Stimulated activated CD4-positive, alpha-beta T cell treated with anti-CD3 and anti-CD28 coated beads, Interleukin-1b, Interleukin-23, amount 100 ng/mL, for 48 hours (primary cell): ENCODE measurements around the gene COL6A1.
"Not testable (repeated sequence)": the region's sequence is repeated elsewhere in the genome, so short reads cannot be mapped to it uniquely, and the experiment has no call there.

ENCODE experiments used
- DNase-seq: peaks from one replicate; pipeline ENCODE4 v3.0.0-alpha.2; 2020

COL6A1 gene

GRCh38 chr21:45945066-45945867 lies 36.3 kb upstream of the COL6A1 start:
- no peak for DNase-seq

- DNase-seq, result no peak
Measured at GRCh38 chr21:45945868-45946210, 35.7 kb upstream of the COL6A1 start.

- DNase-seq, result no peak
Measured at GRCh38 chr21:45947296-45947695, 34.3 kb upstream of the COL6A1 start.

- no peak for DNase-seq
Measured at GRCh38 chr21:45947716-45948255, 33.8 kb upstream of the COL6A1 start.

- DNase-seq, result no peak
Measured at GRCh38 chr21:45948576-45949141, 32.9 kb upstream of the COL6A1 start.

- no peak for DNase-seq
Measured at GRCh38 chr21:45949928-45950739, 31.4 kb upstream of the COL6A1 start.

GRCh38 chr21:45950740-45951515 lies 30.6 kb upstream of the COL6A1 start:
- DNase-seq, result no peak

GRCh38 chr21:45951676-45952075 lies 29.9 kb upstream of the COL6A1 start:
- DNase-seq, result no peak

GRCh38 chr21:45952527-45952926 lies 29.0 kb upstream of the COL6A1 start:
- not testable (repeated sequence) for DNase-seq

GRCh38 chr21:45952974-45953373 lies 28.6 kb upstream of the COL6A1 start:
- no peak for DNase-seq

- DNase-seq, result no peak
Measured at GRCh38 chr21:45954261-45954660, 27.3 kb upstream of the COL6A1 start.

- DNase-seq, result no peak
Measured at GRCh38 chr21:45954921-45955320, 26.6 kb upstream of the COL6A1 start.

- no peak for DNase-seq
Measured at GRCh38 chr21:45957551-45957950, 24.0 kb upstream of the COL6A1 start.

- DNase-seq, result no peak
Measured at GRCh38 chr21:45957981-45958600, 23.5 kb upstream of the COL6A1 start.

GRCh38 chr21:45959182-45959581 lies 22.4 kb upstream of the COL6A1 start:
- no peak for DNase-seq

- DNase-seq, result no peak
Measured at GRCh38 chr21:45959779-45960390, 21.7 kb upstream of the COL6A1 start.

GRCh38 chr21:45961408-45961807 lies 20.2 kb upstream of the COL6A1 start:
- not testable (repeated sequence) for DNase-seq

GRCh38 chr21:45962531-45963231 lies 18.9 kb upstream of the COL6A1 start:
- no peak for DNase-seq

- no peak for DNase-seq
Measured at GRCh38 chr21:45963232-45963570, 18.4 kb upstream of the COL6A1 start.

GRCh38 chr21:45964649-45965048 lies 16.9 kb upstream of the COL6A1 start:
- no peak for DNase-seq

GRCh38 chr21:45965084-45965809 lies 16.3 kb upstream of the COL6A1 start:
- no peak for DNase-seq
